SK-N-DZ (cell line): ENCODE results near the gene ASAP2.
"Not testable (repeated sequence)": the region's sequence is repeated elsewhere in the genome, so short reads cannot be mapped to it uniquely, and the experiment has no call there.

Source experiments
- DNase-seq: peaks from one replicate; pipeline ENCODE4 v3.0.0-alpha.2; 2015; ENCODE audit warnings: low spot score

ASAP2 gene

DNA sequence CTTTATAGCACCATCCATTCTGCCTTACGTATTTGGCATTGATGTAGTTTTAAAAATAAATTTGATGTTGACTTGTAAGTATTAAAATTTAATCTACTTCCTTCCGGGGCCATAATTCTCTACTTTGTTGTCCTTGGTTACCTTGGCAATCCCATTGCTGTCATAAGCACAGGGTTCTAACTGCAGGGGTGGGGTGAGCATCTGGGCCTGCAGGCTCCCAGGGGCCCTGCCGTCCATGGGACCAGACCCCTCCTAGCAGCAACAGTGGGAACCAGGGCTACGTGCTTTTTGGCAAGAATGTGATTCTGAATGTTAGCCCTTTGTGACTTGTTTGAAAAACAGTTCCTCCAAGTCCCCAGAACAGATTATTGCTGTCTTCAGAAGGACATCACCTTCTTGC, 4.9 kb downstream of the ASAP2 start:
- no peak for DNase-seq

DNA sequence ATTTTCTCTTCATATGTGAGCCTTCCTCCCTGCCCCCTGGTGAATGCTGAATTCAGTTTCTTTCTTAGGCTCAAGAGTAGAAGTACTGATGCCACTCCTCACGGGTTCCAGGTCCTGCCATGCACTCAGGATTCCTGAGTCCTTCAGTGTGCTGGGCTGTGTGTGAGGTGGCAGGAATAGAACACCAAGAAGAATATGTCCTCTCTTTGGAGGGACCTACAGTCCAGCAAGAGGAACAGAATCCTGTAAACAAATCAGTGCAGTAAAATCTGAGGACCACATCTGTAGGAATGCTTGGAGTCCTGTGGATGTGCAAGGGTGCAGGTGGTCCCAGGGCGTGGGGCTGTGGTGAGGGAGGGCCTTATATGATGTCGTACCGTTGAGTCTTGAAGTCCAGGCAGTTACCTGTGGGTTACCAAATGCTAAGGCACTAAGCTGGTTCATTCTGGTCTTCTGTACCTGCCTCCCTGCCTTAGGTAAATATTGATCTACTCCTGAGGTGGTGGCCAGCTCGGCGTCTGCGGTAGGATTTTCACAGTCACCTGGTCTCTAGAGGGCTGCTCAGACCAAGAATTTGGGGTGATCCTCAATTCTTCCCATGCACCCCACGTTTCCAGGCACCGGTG, 5.5 kb downstream of the ASAP2 start:
- DNase-seq = no peak

DNA sequence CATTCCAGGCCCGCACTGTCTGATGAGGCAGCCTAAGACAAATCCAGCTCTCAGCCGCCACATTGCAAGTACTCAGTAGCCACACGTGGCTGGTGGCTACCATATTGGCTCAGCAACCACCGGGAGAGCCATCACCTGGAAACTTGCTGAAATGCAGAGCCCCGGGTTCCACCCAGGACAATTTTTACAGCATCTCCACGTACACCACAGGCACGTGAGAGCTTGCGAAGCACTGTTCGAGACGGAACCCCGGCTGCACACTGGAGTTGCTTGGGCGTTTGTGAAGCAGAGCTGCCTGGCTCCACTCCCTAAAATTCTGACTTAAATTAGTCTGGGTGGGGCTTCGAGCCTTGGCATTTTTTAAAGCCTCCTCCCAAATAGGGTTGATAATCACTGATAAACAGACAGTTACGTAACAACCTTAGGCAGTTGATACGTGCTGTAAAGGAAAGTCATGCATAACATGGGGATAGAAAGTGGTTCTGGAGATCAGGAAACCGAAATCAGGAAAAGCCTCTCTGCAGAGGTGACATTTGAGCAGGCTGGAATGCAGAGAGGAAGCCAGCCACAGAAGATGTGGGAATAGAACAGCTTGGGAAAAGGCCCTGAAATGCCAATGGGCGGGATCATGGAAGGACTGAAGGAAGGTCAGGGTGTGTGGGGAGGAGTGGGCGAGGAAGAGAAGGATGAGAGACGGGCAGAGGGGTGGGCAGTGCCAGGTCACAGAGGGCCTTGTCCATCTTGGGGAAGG, 6.2 kb downstream of the ASAP2 start:
- no peak for DNase-seq

DNA sequence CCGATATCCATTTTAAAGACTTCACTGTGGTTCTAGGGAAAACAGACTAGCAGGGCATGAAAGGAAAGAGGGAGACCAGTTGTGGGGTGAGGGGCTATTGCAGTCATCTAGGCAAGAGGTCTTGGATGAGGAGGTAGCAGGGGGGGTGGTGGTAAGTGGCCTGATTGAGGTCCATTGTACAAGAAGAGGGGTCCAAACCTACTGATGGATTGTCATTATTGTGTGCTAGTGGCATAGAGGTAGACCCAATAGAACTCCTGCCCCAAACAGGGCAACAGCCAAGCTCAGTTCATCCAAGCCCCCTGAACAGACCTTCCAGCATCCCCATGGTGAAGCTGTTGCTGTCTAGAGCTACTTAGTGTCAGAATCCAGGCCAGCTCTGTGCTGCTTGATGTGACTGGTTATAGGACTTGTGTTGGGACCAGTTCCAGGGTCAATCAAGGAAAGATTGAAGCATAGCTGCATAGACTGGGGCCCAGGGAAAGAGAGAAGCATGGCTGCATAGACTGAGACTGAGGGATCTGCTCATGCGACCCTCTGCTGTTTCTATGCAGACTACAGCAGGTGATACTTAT, 7.0 kb downstream of the ASAP2 start:
- DNase-seq = no peak

DNA sequence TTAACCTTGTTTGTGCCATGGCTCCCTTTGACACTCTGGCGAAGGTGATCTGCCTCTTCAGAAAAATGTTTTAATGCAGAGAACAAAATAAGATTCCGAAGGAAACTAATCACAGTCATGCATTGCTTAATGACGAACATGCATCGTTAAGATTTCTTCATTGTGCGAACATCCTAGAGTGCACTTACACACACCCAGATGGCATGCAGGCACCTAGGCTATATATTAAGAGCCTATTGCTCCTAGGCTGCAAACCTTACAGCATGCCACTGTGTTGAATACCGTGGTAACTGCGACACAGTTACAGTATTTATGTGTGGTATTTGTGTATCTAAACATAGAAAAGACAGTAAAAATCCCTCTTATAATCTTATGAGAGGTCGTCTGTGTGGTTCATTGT, 8.3 kb downstream of the ASAP2 start:
- DNase-seq = no peak

DNA sequence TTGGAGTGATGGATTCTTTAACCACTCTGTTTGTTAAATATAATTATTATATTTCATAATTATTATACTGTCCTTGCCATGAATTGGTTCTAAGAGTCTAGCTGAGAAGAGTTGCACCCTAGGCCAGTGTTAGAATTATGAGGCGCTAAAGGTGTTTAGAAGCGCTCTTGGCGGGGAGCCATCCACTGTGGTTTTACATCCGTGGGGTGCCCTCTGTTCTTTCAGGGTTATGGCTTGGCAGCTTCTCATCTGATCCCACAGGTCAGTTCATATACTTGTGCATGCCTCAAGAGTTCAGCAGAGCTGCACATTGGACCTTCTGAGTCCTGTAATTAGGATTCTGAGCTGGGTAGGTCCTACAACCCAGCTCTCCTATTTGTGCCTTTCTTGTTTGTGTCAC, 9.1 kb downstream of the ASAP2 start:
- DNase-seq = no peak

DNA sequence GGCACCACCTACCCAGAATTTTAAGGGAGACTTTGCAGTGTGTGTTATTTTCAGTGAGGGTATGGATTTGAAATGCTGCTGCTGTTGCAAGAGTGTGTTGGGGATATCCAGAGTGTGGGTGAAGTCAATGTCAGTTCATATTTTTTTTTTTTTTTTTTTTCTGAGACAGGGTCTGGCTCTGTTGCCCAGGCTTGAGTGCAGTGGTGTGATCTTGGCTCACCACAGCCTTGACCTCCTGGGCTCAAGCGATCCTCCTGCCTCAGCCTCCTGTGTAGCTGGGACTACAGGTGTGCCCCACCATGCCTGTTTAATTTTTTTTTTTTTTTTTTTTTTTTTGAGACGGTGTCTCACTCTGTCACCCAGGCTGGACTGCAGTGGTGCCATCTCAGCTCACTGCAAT, 9.5 kb downstream of the ASAP2 start:
- not testable (repeated sequence) for DNase-seq

DNA sequence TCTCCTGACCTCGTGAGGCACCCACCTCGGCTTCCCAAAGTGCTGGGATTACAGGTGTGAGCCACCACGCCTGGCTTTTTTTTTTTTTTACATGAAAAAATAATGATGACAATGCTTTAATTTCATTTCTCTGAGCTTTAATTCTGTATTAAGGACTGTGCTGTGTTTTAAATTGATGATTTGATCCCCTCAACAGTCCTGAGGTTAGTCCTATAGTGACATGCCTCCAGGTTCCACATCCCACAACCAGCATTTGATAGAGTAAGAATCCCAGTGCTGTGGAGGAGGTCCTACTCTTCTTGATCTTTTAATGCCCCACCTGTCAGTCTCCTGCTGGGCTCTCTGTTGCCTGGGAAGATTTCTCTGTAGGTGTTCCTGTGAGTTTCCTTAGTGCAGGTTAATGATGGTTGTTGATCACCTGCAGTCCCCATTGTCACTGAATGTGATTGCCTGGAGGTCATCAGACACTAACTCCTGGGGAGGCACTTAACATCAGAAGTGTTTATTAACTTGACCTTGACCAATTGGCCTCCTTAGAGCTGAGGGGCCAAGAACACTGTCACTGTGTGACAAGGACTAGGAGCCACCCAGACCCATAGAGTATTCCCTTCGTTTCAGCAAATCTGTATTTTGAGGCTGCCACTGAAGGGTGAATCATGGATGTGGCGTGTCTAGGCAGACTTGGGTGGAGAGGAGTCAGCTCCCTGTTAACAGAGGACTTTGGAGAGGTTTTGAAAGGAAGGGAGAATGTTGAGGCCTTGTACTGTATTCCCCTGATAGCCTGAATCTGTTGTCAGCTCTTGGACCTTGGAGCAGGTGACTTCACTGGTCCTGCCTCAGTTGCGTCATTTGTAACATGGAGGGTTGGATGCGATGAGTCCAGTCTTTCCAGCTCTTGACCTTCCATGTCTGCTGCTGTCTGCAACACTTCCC, 11.5 kb downstream of the ASAP2 start:
- DNase-seq = no peak

DNA sequence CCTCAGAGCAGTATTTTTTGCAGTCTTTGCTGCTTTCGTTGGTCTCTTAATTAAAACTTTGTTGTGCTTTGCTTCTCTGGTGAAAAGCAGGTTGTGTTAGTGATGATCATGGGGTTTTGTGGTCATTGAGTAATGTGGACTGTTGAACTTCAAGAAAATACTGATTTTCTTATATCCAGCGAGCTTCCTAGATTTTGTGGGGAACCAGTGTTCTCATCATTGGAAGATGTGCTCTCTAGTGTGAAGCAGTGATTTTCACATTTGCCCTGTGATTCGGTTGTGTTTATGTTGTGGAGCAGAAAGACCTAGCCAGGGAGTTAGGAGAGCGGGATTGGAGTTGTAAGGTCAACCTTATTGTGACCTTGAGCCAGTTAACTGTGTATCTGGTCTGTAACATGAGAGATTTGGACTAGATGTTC, 12.4 kb downstream of the ASAP2 start:
- no peak for DNase-seq

DNA sequence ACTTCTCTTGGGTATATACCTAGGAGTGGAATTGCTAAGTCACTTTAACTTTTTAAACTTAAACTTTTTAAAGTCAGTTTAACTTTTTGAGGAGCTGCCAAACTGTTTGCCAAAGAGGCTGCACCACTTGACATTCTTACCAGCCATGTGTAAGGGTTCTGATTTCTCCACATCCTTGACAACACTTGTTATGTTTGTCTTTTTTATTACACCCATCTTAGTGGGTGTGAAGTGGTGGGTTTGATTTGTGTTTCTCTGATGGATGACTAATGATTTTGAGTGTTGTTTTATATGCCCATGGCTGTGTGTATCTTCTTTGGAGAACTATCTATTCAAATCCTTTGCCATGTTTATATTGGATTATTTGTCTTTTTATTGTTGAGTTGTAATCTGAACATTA, 13.6 kb downstream of the ASAP2 start:
- DNase-seq = no peak

DNA sequence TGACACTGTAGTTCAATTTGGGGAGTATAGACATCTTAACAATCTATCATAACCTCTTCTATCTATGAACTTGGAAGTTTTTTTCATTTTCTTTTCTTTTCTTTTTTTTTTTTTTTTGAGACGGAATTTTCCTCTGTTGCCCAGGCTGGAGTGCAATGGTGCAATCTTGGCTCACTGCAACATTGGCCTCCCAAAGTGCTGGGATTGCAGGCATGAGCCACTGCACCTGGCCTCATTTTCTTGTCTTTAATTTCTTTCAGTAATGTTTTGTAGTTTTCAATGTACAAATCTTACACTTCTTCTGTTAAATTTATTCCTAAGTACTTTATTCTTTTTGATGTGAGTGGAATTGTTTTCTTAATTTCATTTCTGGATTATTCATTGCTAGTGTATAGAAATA, 14.6 kb downstream of the ASAP2 start:
- DNase-seq = no peak

DNA sequence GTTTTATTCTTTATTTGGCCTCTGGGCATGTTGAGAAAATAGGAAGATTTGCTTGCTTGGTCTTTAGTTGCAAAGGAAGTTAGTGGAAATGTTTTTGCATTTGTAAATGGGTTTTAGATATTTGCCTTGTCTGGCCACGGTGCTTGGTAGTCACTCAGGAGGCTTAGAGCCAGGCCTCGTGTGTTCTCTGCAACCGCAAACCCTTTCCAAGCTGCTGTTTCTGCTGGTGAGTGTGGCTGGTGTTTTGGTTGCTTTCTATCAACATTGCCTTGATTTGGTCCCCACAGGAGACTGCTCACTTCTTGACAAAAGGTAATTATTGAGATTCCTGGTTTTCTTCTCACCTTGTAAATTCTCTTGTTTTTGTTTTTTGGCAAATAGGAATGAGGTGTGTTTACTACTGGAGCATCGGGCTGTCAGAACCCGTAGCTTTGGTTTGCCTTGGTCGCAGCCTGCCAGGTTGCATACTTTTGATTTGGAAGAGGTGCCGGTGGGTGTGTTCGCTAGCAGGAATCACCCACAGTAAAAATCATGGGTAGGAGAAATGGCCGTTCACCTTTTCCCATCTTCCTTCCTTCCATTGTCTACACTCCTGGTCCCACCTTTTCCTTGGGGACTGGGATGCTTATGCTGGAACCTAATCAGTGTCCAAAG, 15.8 kb downstream of the ASAP2 start:
- DNase-seq = no peak

DNA sequence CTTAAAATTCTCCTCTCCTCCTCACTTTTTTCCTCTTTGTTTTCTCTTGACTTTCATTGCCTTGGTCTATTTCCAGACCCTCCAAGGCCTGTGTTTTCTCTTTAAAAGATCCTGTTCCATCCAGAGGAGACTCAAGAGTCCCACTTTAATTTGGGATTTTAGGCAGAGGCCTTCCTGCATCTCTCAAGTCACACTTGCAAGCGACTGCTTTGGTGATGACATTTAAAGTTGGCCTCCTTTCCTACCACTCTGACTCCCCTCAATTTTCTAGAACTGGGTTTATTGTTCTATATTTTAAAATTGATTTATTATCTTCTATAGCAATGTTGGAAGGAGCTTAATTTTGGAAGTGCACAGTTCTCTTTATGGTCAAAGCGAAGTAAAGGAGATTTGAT, 16.3 kb downstream of the ASAP2 start:
- no peak for DNase-seq

DNA sequence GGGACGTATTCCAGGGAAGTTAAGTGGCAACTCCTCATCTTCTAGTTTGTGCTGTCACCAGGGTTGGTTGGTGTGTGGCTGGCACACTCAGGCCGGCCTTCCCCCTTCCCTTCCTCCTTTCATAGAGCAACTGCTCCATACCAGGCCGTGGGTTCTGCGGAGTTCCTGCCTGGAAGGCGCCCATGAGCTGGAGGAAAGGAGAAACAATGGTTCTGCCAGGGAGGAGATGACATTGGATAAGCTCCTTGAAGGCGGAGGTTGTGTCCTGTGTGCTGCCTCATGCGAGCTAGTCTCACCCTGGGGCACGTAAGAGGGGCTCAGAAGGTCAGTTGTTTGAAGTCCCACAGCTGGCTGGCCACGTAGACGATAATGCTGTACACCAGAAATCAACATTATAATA, 19.2 kb downstream of the ASAP2 start:
- DNase-seq = no peak

DNA sequence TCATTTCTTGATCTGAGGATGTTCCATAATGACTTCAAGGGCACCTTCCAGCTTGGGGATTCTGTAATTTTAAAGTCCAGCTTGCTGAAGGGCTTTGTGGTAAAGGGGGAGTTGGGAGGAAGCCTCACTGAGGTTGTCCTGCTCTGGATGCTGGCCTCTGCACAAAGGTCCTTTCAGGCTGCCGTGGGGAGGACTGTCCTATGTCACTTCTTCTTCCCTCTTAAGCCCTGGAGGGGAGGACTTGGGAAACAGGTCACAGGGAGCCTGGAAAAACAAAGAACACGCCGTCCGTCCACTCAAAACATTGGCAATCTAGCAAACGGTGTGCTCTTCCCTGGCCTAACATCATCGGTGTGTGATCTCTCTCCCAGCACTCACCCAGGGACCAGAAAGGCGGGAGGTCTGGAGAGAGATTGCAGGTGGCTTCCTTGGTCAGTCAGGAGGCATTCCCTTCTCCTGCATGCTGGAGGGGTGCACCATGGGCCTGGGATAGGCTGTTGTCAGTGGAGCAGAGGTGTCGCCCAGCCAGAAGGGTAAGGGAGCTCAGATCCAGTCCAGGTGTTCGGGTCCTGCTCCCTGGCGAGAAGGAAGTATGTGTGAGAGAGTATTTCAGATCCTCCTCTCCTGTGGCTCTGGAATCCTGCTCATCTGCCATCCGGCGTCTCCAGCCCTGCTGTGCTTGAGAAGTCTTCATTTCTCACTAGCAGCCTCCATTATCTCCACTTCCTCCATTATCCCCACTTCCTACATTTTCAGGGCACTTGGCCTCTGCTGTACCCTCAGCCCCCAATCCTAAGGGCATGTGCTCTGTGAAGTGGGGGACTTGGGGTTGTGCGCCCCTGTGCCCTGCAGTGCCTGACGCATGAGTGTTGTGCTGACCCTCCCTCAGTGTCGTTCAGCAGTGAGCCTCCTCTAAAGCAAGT, 20.1 kb downstream of the ASAP2 start:
- DNase-seq = no peak

DNA sequence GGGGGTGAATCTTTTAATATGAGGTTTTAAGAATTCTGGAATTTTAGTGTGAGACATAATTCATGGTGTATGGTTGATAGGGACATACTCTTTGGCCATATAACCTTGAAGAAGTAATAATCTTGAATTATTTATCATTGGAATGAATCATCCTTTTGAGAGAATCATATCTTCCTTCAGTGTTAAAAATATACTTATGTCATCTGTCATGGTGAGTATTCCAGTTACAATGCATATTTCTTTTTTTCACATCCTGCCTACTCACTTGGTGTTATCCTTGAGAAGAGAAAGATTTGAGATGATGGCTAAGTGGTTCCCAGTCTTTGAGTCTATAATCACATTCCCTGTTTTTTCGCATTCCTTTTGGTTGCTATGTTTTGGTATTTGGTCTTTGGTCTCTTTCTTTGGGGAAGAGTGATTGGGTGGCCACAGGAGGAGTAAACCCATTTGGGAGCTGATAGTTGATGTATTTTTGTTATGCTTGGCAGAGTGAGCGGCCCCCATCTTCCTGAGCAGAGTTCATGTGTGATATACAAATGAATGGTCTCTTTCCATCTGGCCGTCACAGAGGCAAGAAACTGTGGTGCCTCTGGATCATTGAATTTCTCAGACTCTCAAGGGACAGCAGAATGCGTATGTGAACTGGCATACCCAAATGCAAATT, 21.6 kb downstream of the ASAP2 start:
- no peak for DNase-seq

DNA sequence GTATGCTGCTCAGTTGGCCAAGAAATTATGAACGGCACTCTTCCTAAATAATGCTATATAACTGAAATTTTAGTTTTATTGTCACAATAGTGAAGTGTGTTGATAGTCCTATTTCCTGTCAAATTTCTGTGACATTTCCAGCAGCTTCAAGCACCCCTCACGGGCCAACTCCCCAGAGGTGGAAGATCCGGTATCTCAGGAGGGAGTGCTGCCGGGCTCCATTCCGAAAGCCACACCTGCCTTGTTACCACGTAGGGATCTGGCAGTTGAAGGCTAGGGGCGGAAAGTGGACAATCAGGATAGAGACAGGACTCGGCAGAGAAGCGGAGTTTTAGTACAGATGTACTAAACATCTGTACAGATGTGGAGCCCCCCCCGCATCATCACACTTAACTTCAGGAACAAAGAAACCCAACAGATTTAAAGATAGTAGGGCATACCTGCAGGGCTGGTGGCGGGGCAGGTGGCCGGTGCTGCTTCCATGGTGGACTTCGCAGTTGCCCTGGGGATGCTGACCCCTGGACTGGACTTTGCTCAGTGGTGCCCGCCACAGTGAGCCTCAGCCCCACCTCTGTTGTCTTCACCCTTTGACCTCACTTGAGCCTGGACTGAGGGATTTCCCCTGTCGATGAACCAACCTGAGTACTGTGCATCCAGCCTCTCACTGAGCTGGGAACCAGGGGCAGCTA, 22.3 kb downstream of the ASAP2 start:
- DNase-seq = no peak

DNA sequence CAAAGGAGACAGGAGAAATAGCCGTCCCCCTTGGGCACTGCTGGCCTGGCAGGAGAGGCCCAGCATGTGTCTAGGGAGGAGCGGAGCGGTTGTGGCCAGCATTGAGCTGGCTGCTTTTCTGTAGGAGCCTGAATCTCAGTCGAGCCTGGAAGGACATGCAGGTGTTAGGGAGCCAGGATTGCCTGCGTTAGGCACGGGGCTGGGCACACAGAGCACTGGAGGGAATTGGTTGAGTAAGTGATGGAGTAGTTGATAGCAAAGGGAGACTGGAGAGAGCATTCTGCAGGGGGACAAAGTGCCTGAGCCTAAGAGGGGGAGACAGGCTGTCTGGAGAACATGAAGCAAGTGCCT, 22.8 kb downstream of the ASAP2 start:
- no peak for DNase-seq

DNA sequence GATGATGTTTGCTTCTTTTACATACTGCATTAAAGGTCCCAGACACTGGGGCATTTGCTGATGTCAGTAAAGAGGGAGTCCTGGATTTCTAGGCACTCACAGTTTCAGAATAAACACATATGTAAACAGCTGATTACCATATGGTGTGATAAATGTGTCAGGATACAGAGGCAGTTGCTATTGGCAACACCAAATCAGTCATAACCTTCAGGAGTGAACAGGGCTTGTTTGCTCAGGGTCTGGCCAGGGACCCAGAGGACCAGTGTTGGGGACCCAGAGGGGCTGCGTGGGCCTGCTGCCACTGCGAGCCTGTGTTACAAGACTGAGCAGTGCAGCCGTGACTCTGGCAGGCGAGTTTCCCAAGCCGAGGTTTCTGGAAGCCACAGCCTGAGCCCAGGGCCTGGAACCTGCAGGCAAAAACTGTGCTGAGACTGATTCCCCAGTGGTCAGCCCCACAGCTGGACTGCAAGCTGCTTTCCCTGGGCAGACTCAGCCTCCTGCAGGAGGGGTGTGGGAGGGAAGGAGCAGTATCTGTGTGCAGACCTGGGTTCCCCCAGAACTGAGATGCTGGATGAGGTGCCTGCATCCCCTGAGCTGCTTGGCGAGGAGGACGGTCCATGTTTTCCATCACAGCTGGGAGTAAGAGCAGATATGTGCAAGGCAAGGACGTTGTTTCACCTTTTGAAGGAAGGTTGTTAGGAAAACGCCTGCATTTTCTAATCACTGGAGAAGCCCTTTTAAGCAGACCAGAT, 23.6 kb downstream of the ASAP2 start:
- no peak for DNase-seq
